ENCODE measurements around the gene EIF3B.
"Not testable (repeated sequence)": the region's sequence is repeated elsewhere in the genome, so short reads cannot be mapped to it uniquely, and the experiment has no call there.

The EIF3B gene

GRCh38 chr7:2321020-2321419, 33.6 kb upstream of the EIF3B start:
- peak; percentile 46 for DNase-seq (ENCODE audit: low spot score)
- ChIA-PET POLR2A (ENCODE audit: low non-redundant PET) (interaction anchor here (0.5 kb wide), 1 partner anchor 80 kb away, joined by 5 read pairs; no protein-coding TSS in a partner anchor), CTCF (interaction anchor here (0.6 to 1.2 kb wide), 7 partner anchors 14 to 705 kb away, joined by 3 to 9 read pairs (median 3); no protein-coding TSS in a partner anchor)
- peak; percentile 35 for TF ChIP-seq CTCF (conservative IDR thresholded peaks at IDR 0.05; ENCODE audit: low read depth)
- no peak overlapping the region; the same call in 1 of the 2 replicates for H3K27ac ChIP-seq

GRCh38 chr7:2325162-2325561, 29.5 kb upstream of the EIF3B start:
- no peak for TF ChIP-seq CTCF (conservative IDR thresholded peaks at IDR 0.05; ENCODE audit: low read depth)
- POLR2A ChIA-PET (ENCODE audit: low non-redundant PET): no interaction called here
- no peak overlapping the region for H3K27ac ChIP-seq
- CTCF ChIA-PET: interaction anchor here (0.5 kb wide), 1 partner anchor 296 kb away, joined by 4 read pairs; no protein-coding TSS in a partner anchor
- no peak for DNase-seq (ENCODE audit: low spot score)

- no peak overlapping the region for H3K27ac ChIP-seq
- no peak for DNase-seq (ENCODE audit: low spot score)
- TF ChIP-seq CTCF (conservative IDR thresholded peaks at IDR 0.05; ENCODE audit: low read depth): no peak
- POLR2A ChIA-PET (ENCODE audit: low non-redundant PET): no interaction called here
- CTCF ChIA-PET: interaction anchor here (1.1 kb wide), 1 partner anchor 21 kb away, joined by 3 read pairs; no protein-coding TSS in a partner anchor
Observed at GRCh38 chr7:2326951-2327350, 27.7 kb upstream of the EIF3B start.

GRCh38 chr7:2330493-2330892, 24.1 kb upstream of the EIF3B start:
- no peak for DNase-seq (ENCODE audit: low spot score)
- POLR2A ChIA-PET (ENCODE audit: low non-redundant PET): no interaction called here
- CTCF ChIA-PET: no interaction called here
- no peak overlapping the region for H3K27ac ChIP-seq
- no peak for TF ChIP-seq CTCF (conservative IDR thresholded peaks at IDR 0.05; ENCODE audit: low read depth)

GRCh38 chr7:2331707-2332106, 22.9 kb upstream of the EIF3B start:
- no peak overlapping the region for H3K27ac ChIP-seq
- no peak for DNase-seq (ENCODE audit: low spot score)
- POLR2A ChIA-PET (ENCODE audit: low non-redundant PET): no interaction called here
- no peak for TF ChIP-seq CTCF (conservative IDR thresholded peaks at IDR 0.05; ENCODE audit: low read depth)
- CTCF ChIA-PET: interaction anchor here (0.6 kb wide), 1 partner anchor 1030 kb away, joined by 4 read pairs; no protein-coding TSS in a partner anchor

GRCh38 chr7:2332606-2333231, 21.9 kb upstream of the EIF3B start:
- DNase-seq (ENCODE audit: low spot score); POLR2A ChIA-PET (ENCODE audit: low non-redundant PET); H3K27ac ChIP-seq; CTCF ChIA-PET: not testable (repeated sequence)

- DNase-seq (ENCODE audit: low spot score): no peak
- CTCF ChIA-PET: interaction anchor here (1.6 kb wide), 1 partner anchor 11 kb away, joined by 9 read pairs; no protein-coding TSS in a partner anchor
- POLR2A ChIA-PET (ENCODE audit: low non-redundant PET): no interaction called here
Observed at GRCh38 chr7:2336626-2337299, 17.9 kb upstream of the EIF3B start.

GRCh38 chr7:2347351-2348063, 7.1 kb upstream of the EIF3B start:
- DNase-seq (ENCODE audit: low spot score); POLR2A ChIA-PET (ENCODE audit: low non-redundant PET): not testable (repeated sequence)
- H3K27ac ChIP-seq: peak overlapping the region; percentile 40
- CTCF ChIA-PET: interaction anchor here (0.6 to 1.2 kb wide), 16 partner anchors 10 to 1690 kb away, joined by 3 to 10 read pairs (median 4); no protein-coding TSS in a partner anchor

More at GRCh38 chr7:2336626-2337299, 17.9 kb upstream of the EIF3B start:
- H3K27ac ChIP-seq: no peak overlapping the region
- no peak for TF ChIP-seq CTCF (conservative IDR thresholded peaks at IDR 0.05; ENCODE audit: low read depth)

Measured in RWPE1 (cell line).